HEK293T (cell line): ENCODE results near the gene BLACAT1.

Experiments
- ARNT ChIP-seq: fragments of 450-650 bp; IDR thresholded peaks from 2 replicates; pipeline ENCODE4 v1.6.1; 2017; ENCODE audit warnings: mild to moderate bottlenecking
- BHLHE40 ChIP-seq: fragments of 450-650 bp; IDR thresholded peaks from 2 replicates; pipeline ENCODE4 v1.6.1; 2016; ENCODE audit warnings: mild to moderate bottlenecking, moderate library complexity, borderline replicate concordance
- CTBP1 ChIP-seq: fragments of 450-650 bp; IDR thresholded peaks from 2 replicates; pipeline ENCODE4 v1.6.1; 2016; ENCODE audit warnings: borderline replicate concordance
- ELF4 ChIP-seq: fragments of 450-650 bp; IDR thresholded peaks from 2 replicates; pipeline ENCODE4 v1.6.1; 2017; ENCODE audit warnings: antibody characterized with exemption
- FOXA1 ChIP-seq: fragments of 450-650 bp; IDR thresholded peaks from 2 replicates; pipeline ENCODE4 v1.6.1; 2016; ENCODE audit warnings: mild to moderate bottlenecking
- FOXK2 ChIP-seq: fragments of 450-650 bp; IDR thresholded peaks from 2 replicates; pipeline ENCODE4 v1.6.1; 2016; ENCODE audit warnings: mild to moderate bottlenecking
- FOXM1 ChIP-seq: fragments of 450-650 bp; IDR thresholded peaks from 2 replicates; pipeline ENCODE4 v1.6.1; 2017; ENCODE audit warnings: mild to moderate bottlenecking, borderline replicate concordance
- HDGF ChIP-seq: fragments of 450-650 bp; IDR thresholded peaks from 2 replicates; pipeline ENCODE4 v1.6.1; 2017; ENCODE audit warnings: antibody characterized with exemption, borderline replicate concordance
- L3MBTL2 ChIP-seq: fragments of 450-650 bp; conservative IDR thresholded peaks from 2 replicates; pipeline ENCODE4 v1.6.1; 2016; ENCODE audit warnings: mild to moderate bottlenecking
- LEF1 ChIP-seq: fragments of 450-650 bp; IDR thresholded peaks from 2 replicates; pipeline ENCODE4 v1.6.1; 2017; ENCODE audit warnings: mild to moderate bottlenecking, borderline replicate concordance
- SP1 ChIP-seq: fragments of 450-650 bp; IDR thresholded peaks from 2 replicates; pipeline ENCODE4 v1.6.1; 2017
- SUZ12 ChIP-seq: fragments of 450-650 bp; IDR thresholded peaks from 2 replicates; pipeline ENCODE4 v1.6.1; 2016; ENCODE audit warnings: mild to moderate bottlenecking
- TARDBP ChIP-seq: fragments of 450-650 bp; IDR thresholded peaks from 2 replicates; pipeline ENCODE4 v1.6.1; 2016
- ZNF384 ChIP-seq: fragments of 450-650 bp; IDR thresholded peaks from 2 replicates; pipeline ENCODE4 v1.6.1; 2016

DNA sequence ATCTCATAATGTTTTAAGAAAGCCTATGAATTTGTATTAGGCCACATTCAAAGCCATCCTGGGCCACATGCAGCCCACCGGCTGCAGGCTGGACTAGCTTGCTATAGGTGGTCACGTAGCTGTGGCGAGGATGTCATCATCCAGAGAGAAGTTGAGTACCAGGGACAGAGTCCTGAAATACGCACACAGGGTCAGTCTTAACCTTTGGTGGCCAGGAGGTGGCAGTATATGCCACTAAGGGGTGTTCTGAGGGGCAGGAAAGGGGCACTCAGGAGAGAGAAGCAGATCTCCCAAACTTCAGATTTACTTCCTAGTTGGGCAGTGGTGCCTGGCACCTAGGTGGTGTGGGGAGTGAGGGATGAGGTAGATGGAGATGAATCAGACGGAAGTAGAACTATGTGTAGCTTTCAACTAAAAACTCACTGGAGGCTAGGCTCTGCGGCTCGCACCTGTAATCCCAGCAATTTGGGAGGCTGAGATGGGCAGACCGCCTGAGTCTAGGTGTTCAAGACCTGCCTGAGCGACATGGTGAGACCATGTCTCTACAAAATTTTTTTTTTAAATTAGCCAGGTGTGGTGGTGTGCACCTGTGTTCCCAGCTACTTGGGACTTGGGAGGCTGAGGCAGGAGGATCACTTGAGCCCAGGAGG lies 32.4 kb upstream of the BLACAT1 start:
- TF ChIP-seq BHLHE40 (no peak), FOXK2 (no peak), ZNF384 (no peak), ELF4 (no peak), LEF1 (no peak), FOXA1 (no peak), SUZ12 (no peak), SP1 (no peak), ARNT (no peak), L3MBTL2 (no peak), CTBP1 (peak; percentile 35; the same call in 1 of the 2 replicates), HDGF (no peak), FOXM1 (no peak), TARDBP (no peak)
